ENCODE results near the gene PDLIM7. TPM values are rescaled to one million over a fixed set of nuclear protein-coding genes. Genes with fewer than 3 reads are reported as not detected.
"Not testable (repeated sequence)": the region's sequence is repeated elsewhere in the genome, so short reads cannot be mapped to it uniquely, and the experiment has no call there.

The PDLIM7 gene
- total and polyA plus RNA-seq, 4 donors: 184 to 1,248 (median 620) TPM

DNA sequence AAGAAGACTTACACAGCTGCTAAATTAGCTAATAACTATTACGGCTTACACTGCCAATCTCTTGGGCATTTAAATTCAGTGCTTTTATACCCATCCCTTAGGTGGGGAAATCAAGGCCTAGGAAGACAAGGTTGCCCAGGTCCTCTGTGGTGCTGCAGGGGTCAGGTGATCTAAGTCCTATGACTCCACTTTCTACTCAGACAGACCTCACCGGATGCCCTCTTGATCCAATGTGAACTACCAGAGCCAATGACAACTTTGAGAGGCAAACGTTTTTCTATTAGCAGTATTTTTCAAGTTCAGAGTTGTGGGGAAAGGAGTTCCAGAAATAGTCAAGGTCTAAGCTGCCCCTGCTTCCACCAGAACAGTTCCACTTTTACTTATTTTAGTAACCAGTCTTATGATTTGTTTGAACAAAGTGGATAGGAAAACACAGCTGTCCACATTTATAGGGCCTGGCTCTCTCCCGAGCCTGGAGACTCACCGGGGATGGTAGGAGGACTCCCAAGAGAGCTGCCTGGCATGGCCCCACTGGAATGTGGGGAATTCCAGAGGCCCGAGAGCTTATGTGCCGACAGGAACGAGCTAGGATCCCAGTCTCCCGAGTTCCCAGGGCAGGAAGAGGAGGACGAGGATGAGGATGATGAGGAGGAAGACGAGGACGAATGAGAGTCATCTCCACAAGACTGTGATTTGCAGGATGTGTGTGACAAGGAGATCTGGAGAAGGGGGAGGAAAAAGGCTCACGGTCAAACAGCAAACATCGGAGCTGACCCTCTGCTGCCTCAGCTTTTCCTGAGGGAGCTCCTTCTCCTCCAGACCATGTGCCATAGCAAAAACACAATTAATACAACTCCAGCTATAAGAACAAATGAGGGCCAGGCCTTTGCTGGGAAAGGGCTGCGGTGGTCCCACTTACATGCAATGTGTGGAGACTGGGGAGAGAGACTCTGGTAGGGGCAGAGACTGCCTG, 40.3 kb upstream of the PDLIM7 start:
- peaks cover 3 to 10% of the 10 kb centered on the region in 2 donors for H3K4me1 ChIP-seq (ENCODE audit: control insufficient read depth in 1 of 2, insufficient read depth in 2 of 2, low read length in 2 of 2)
- DNase-seq: peak; percentile 87 to 92

DNA sequence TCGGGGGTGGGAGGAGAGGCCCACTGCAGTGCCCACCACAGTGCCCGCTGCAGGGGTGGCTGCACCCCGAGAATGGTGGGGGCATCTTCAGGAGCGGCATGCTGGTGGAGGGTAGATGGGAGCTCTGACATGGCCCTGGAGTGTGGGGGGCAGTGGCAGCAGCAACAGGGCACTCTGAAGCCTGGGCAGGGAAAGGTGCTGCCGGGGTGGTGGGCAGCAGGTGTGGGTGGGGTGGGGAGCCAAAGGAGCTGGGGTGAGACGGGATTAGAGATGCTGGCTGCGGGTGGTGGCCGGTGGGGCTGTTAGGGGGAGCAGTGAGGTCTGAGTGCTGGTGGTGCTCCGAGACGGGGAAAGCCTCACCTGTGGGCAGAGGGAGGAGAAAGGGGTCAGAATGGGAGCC, 39.0 kb upstream of the PDLIM7 start:
- DNase-seq (peak in 1 of 2 donors; percentile 65), ATAC-seq (ENCODE audit: low FRiP score) (no peak)
- peaks cover 2 to 10% of the 10 kb centered on the region in 2 donors for H3K4me1 ChIP-seq (ENCODE audit: control insufficient read depth in 1 of 2, insufficient read depth in 2 of 2, low read length in 2 of 2)
- no peak overlapping the region for H3K4me3 ChIP-seq (ENCODE audit: low read length in 2 of 2)
- intact Hi-C loops (cut with DNase I): no loop called here
- peaks cover 0 to 2% of the 10 kb centered on the region in 2 donors for H3K36me3 ChIP-seq (ENCODE audit: control insufficient read depth in 1 of 2, insufficient read depth in 2 of 2, low read length in 1 of 2)
- H3K9me3 ChIP-seq (ENCODE audit: control insufficient read depth, low read length): no peaks in the 10 kb centered on the region
- H3K27ac ChIP-seq (ENCODE audit: low read depth in 1 of 2, low read length in 2 of 2): peak overlapping the region in 1 of 2 donors; percentile 65
- H3K27me3 ChIP-seq (ENCODE audit: control insufficient read depth in 1 of 2, insufficient read depth in 2 of 2, low read length in 1 of 2): no peaks in the 10 kb centered on the region
- WGBS, 2 donors: 79 to 81% methylated on average over 10 of the region's 10 CpGs

More for the DNA sequence above, 40.3 kb upstream of the PDLIM7 start:
- H3K9me3 ChIP-seq (ENCODE audit: control insufficient read depth, low read length): no peaks in the 10 kb centered on the region
- peak overlapping the region in 1 of 2 donors; percentile 89 for H3K27ac ChIP-seq (ENCODE audit: low read depth in 1 of 2, low read length in 2 of 2)
- no peaks in the 10 kb centered on the region for H3K27me3 ChIP-seq (ENCODE audit: control insufficient read depth in 1 of 2, insufficient read depth in 2 of 2, low read length in 1 of 2)
- peak; percentile 76 for ATAC-seq (ENCODE audit: low FRiP score)
- WGBS, 2 donors: 6 to 7% methylated on average over 15 of the region's 15 CpGs
- H3K4me3 ChIP-seq (ENCODE audit: low read length in 2 of 2): no peak overlapping the region
- no peaks in the 10 kb centered on the region for H3K36me3 ChIP-seq (ENCODE audit: control insufficient read depth in 1 of 2, insufficient read depth in 2 of 2, low read length in 1 of 2)
- intact Hi-C loops (cut with DNase I): no loop called here

DNA sequence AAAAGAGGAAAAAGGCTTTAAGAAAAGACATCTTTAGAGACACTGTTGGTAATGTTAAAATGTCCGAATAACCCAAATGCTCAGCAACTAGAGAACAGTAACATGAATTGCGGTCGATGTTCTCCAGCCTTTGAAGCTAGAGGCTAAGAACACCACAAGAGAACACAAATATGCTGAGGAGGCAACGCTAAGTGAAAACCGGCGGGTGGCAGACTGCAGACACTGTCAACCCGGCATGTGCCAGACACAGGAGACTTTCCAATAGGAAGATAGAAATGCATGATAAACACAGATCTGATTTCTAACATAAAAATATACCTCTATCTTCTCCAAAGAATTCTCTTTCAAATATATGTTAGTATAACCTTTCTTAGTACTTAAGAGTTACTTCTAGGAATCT, 37.7 kb upstream of the PDLIM7 start:
- intact Hi-C loops (cut with DNase I): no loop called here
- WGBS, 2 donors: 88% methylated on average over 7 of the region's 7 CpGs
- H3K36me3 ChIP-seq (ENCODE audit: control insufficient read depth in 1 of 2, insufficient read depth in 2 of 2, low read length in 1 of 2): peaks cover 0 to 4% of the 10 kb centered on the region in 2 donors
- H3K27ac ChIP-seq (ENCODE audit: low read depth in 1 of 2, low read length in 2 of 2): no peak overlapping the region
- H3K4me1 ChIP-seq (ENCODE audit: control insufficient read depth in 1 of 2, insufficient read depth in 2 of 2, low read length in 2 of 2): peaks cover 2 to 10% of the 10 kb centered on the region in 2 donors
- H3K4me3 ChIP-seq (ENCODE audit: low read length in 2 of 2): no peak overlapping the region
- no peaks in the 10 kb centered on the region for H3K27me3 ChIP-seq (ENCODE audit: control insufficient read depth in 1 of 2, insufficient read depth in 2 of 2, low read length in 1 of 2)
- no peaks in the 10 kb centered on the region for H3K9me3 ChIP-seq (ENCODE audit: control insufficient read depth, low read length)
- DNase-seq (no peak), ATAC-seq (ENCODE audit: low FRiP score) (no peak)

DNA sequence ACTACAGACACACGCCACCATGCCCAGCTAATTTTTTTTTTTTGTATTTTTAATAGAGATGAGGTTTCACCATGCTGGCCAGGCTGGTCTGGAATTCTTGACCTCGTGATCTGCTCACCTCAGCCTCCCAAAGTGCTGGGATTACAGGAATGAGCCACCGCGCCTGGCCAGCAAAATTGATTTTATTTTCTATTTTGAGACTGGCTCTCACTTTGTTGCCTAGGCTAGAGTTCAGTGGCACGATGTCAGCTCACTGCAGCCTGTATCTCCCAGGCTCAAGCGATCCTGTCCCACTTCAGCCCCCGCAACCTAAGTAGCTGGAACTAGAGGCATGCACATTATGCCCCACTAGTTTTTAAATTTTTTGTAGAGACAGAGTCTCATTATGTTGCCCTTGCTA, 37.0 kb upstream of the PDLIM7 start:
- H3K4me1 ChIP-seq (ENCODE audit: control insufficient read depth in 1 of 2, insufficient read depth in 2 of 2, low read length in 2 of 2); H3K27ac ChIP-seq (ENCODE audit: low read depth in 1 of 2, low read length in 2 of 2); H3K36me3 ChIP-seq (ENCODE audit: control insufficient read depth in 1 of 2, insufficient read depth in 2 of 2, low read length in 1 of 2); ATAC-seq (ENCODE audit: low FRiP score); H3K4me3 ChIP-seq (ENCODE audit: low read length in 2 of 2); H3K27me3 ChIP-seq (ENCODE audit: control insufficient read depth in 1 of 2, insufficient read depth in 2 of 2, low read length in 1 of 2); H3K9me3 ChIP-seq (ENCODE audit: control insufficient read depth, low read length); intact Hi-C loops (cut with DNase I); DNase-seq: not testable (repeated sequence)
- 90 to 91% methylated on average over 7 of the region's 7 CpGs for WGBS, 2 donors

DNA sequence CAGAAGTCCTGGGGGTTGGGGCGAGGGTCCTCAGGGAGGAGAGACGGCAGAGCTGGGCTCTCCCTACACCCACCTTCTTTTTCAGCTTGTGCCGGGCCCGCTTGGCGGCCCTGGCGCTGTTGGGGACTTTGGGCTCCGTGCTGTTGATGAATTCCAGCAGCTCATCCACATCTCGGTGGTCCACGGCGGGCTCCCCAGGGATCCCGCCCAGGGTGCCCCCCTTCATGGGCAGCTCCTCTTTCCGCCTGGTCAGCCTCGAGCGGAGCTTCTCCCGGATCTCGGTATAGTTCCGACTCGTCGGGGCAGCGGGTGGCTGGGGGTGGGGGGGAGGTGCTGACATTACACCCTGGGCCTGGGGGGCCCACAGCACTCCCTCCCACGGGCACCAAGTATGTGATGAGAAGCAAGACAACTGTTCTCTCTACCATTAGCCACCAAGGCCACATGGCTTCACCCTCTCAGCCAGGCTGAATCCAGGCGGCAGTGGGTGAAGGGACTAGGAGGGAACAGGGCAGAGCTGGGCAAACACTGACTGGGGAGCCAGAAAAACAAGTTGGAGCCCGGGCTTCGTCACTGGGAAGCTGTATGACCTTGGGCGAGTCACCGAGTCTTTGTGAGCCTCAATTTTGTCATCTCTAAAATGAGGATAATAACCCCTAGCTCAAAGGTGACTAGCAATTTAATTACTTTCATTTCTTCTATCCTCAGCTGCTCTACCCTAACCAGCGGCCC, 34.0 kb upstream of the PDLIM7 start:
- DNase-seq: peak in 1 of 2 donors; percentile 47
- Histone ChIP-seq H3K27ac (ENCODE audit: low read depth in 1 of 2, low read length in 2 of 2) (no peak overlapping the region), H3K9me3 (ENCODE audit: control insufficient read depth, low read length) (no peaks in the 10 kb centered on the region), H3K4me1 (ENCODE audit: control insufficient read depth in 1 of 2, insufficient read depth in 2 of 2, low read length in 2 of 2) (peaks cover 0 to 3% of the 10 kb centered on the region in 2 donors), H3K4me3 (ENCODE audit: low read length in 2 of 2) (no peak overlapping the region), H3K27me3 (ENCODE audit: control insufficient read depth in 1 of 2, insufficient read depth in 2 of 2, low read length in 1 of 2) (no peaks in the 10 kb centered on the region), H3K36me3 (ENCODE audit: control insufficient read depth in 1 of 2, insufficient read depth in 2 of 2, low read length in 1 of 2) (peaks cover 0 to 8% of the 10 kb centered on the region in 2 donors)
- no peak for ATAC-seq (ENCODE audit: low FRiP score)
- intact Hi-C loops (cut with DNase I): no loop called here
- WGBS, 2 donors: 86 to 92% methylated on average over 24 to 27 of the region's 27 CpGs

DNA sequence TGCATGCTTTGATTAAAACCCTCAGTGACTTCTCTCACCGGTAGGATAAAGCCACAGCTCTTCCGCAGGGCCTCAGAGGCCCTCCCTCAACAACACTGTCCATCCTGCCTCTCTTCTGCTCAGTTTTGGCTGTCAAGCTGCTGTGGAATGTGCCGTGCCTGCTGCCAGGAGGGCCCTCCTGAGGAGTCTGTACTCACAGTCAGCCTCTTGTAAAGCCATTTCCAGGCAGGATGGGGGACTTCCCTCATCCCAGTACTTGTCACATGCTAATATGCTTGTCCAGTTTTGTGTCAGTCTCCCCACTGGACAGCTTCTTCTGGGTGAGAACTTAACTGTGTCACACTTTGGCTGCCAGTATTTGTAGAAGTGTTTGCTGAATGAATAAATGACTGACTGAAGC, 33.2 kb upstream of the PDLIM7 start:
- DNase-seq (peak in 1 of 2 donors; percentile 34), ATAC-seq (ENCODE audit: low FRiP score) (no peak)
- Histone ChIP-seq H3K27ac (ENCODE audit: low read depth in 1 of 2, low read length in 2 of 2) (no peak overlapping the region), H3K9me3 (ENCODE audit: control insufficient read depth, low read length) (no peaks in the 10 kb centered on the region), H3K4me1 (ENCODE audit: control insufficient read depth in 1 of 2, insufficient read depth in 2 of 2, low read length in 2 of 2) (no peaks in the 10 kb centered on the region), H3K36me3 (ENCODE audit: control insufficient read depth in 1 of 2, insufficient read depth in 2 of 2, low read length in 1 of 2) (peaks cover 0 to 8% of the 10 kb centered on the region in 2 donors), H3K4me3 (ENCODE audit: low read length in 2 of 2) (no peak overlapping the region), H3K27me3 (ENCODE audit: control insufficient read depth in 1 of 2, insufficient read depth in 2 of 2, low read length in 1 of 2) (no peaks in the 10 kb centered on the region)
- intact Hi-C loops (cut with DNase I): no loop called here
- WGBS, 2 donors: 69 to 74% methylated on average over 3 of the region's 3 CpGs

DNA sequence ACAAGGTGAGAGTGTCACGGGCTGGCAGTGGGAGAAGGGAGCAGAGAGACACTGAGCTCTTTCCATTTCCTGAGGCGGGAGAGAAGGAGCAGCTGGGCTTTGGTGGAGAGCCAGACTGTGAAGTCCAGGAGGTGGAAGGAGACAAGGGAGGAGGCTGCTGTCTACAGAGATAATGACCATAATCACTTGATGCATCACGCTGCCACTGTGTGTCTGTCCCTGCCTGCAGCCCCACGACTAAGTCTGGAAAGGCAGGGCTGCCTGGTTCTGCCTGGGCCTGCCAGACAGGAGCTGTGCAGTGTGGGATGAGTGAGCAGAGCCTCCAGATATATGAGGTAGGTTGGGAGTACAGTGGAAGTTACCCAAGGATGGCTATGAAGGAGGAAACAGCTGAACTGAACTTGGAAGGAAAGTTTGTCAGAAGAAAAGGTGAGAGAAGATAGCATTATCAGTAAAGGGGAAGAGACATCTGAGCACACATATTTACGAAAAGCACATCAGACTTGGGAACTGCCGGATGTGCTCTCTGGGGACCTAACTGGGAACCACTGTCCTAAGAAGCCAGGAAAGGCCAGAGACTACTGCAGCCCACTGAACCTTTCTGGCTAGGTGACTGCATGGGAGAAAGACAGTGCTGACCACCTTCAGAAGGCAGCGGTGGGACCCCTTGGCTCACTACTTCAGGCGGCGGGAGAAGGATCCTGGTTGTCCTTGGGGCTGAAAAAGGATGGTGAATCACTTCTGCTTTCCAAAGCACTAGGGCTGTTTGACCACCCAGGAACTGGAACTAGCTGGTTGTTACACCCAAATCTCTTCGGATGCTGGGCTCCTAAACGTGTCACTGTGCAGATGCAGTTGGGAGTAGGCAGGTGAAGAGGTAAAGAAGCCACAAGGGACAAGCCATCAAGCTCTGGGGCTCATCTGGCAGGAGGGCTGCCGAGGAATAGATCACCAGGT, 32.1 kb upstream of the PDLIM7 start:
- intact Hi-C loops (cut with DNase I): no loop called here
- peak in 1 of 2 donors; percentile 31 for DNase-seq
- no peak for ATAC-seq (ENCODE audit: low FRiP score)
- H3K9me3 ChIP-seq (ENCODE audit: control insufficient read depth, low read length): no peaks in the 10 kb centered on the region
- no peaks in the 10 kb centered on the region for H3K27me3 ChIP-seq (ENCODE audit: control insufficient read depth in 1 of 2, insufficient read depth in 2 of 2, low read length in 1 of 2)
- peaks cover 0 to 8% of the 10 kb centered on the region in 2 donors for H3K36me3 ChIP-seq (ENCODE audit: control insufficient read depth in 1 of 2, insufficient read depth in 2 of 2, low read length in 1 of 2)
- 87 to 89% methylated on average over 12 of the region's 12 CpGs for WGBS, 2 donors
- H3K4me1 ChIP-seq (ENCODE audit: control insufficient read depth in 1 of 2, insufficient read depth in 2 of 2, low read length in 2 of 2): no peaks in the 10 kb centered on the region
- H3K4me3 ChIP-seq (ENCODE audit: low read length in 2 of 2): no peak overlapping the region
- no peak overlapping the region for H3K27ac ChIP-seq (ENCODE audit: low read depth in 1 of 2, low read length in 2 of 2)

DNA sequence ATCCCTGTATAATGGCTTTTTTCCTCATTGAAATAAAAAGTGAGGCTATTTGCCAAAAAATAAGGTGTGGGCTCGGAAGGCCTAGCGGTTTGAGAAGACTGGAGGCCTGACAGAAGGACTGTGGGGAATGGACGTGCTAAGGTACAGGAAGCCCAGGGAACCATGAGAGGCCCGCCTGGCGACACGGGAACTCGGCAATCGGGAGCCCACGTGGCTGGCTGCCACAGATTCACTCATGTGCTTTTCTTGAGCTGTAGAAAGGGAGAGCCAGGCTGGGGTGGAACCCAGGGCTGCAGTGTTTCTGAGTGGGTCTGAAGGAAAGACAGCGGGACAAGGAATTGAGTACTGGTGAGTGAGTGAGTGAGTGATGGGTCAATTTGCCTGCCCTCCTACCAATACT, 31.2 kb upstream of the PDLIM7 start:
- Histone ChIP-seq H3K4me1 (ENCODE audit: control insufficient read depth in 1 of 2, insufficient read depth in 2 of 2, low read length in 2 of 2) (no peaks in the 10 kb centered on the region), H3K27ac (ENCODE audit: low read depth in 1 of 2, low read length in 2 of 2) (no peak overlapping the region), H3K9me3 (ENCODE audit: control insufficient read depth, low read length) (no peaks in the 10 kb centered on the region), H3K4me3 (ENCODE audit: low read length in 2 of 2) (no peak overlapping the region), H3K36me3 (ENCODE audit: control insufficient read depth in 1 of 2, insufficient read depth in 2 of 2, low read length in 1 of 2) (peaks cover 0 to 12% of the 10 kb centered on the region in 2 donors), H3K27me3 (ENCODE audit: control insufficient read depth in 1 of 2, insufficient read depth in 2 of 2, low read length in 1 of 2) (no peaks in the 10 kb centered on the region)
- DNase-seq: peak in 1 of 2 donors; percentile 70
- intact Hi-C loops (cut with DNase I): no loop called here
- WGBS, 2 donors: 85 to 86% methylated on average over 10 of the region's 10 CpGs
- ATAC-seq (ENCODE audit: low FRiP score): no peak
